ENCODE results near the gene CNTN3. TPM values are rescaled to one million over a fixed set of nuclear protein-coding genes. Genes with fewer than 3 reads are reported as not detected.

Gene CNTN3
- total RNA-seq, 1 experiment from 2014 or later, result not detected

GRCh38 chr3:74571118-74571517, 43.3 kb downstream of the CNTN3 start:
- no peak overlapping the region for H2AFZ ChIP-seq (ENCODE audit: low read depth, low read length, poor library complexity, severe bottlenecking)
- H3K9ac ChIP-seq (ENCODE audit: low read length), result no peak overlapping the region
- intact Hi-C loops (cut with micrococcal nuclease), result no loop called here
- H3K27ac ChIP-seq (ENCODE audit: low read depth, low read length), result no peak overlapping the region
- no peaks in the 10 kb centered on the region for H3K4me1 ChIP-seq (ENCODE audit: control insufficient read depth in 1 of 2, insufficient read depth in 2 of 2, low read length in 2 of 2)
- H3K9me2 ChIP-seq (ENCODE audit: insufficient read depth), result no peaks in the 10 kb centered on the region
- POLR2A ChIA-PET, result no interaction called here
- no peaks in the 10 kb centered on the region for H3K27me3 ChIP-seq (ENCODE audit: insufficient read depth, low read length)
- H3K4me2 ChIP-seq (ENCODE audit: low read length), result no peak overlapping the region
- ATAC-seq (no peak), DNase-seq (ENCODE audit: low read depth, low spot score) (no peak)
- BruUV-seq (replicated peaks), result no TSS peak
- RAD21 ChIA-PET (ENCODE audit: low non-redundant PET in 1 of 2, low total read pairs in 2 of 2, uncharacterized antibody in 2 of 2, unreplicated experiment in 2 of 2), result no interaction called here
- H3K9me3 ChIP-seq (ENCODE audit: control insufficient read depth in 1 of 2, insufficient read depth in 1 of 2, low read depth in 1 of 2, low read length in 2 of 2), result peaks cover 12 to 42% of the 10 kb centered on the region in 2 experiments; a peak in 2 of 4 replicates
- no peak for TF ChIP-seq EZH2 (IDR thresholded peaks at IDR 0.05)
- no peak for TF ChIP-seq SP1 (IDR thresholded peaks at IDR 0.05; ENCODE audit: low read depth)
- no peak for TF ChIP-seq CEBPB (IDR thresholded peaks at IDR 0.05; ENCODE audit: low read depth)
- no peak for TF ChIP-seq SRF (IDR thresholded peaks at IDR 0.05; ENCODE audit: low read depth)
- TF ChIP-seq ZNF274 (IDR thresholded peaks at IDR 0.05; ENCODE audit: low read depth, low read length), result no peak
- no peak overlapping the region for H3K4me3 ChIP-seq (replicated peaks in 1 of 2; ENCODE audit: low read depth in 1 of 2, low read length in 2 of 2)
- CTCF ChIA-PET, result no interaction called here
- H4K20me1 ChIP-seq (ENCODE audit: insufficient read depth), result no peaks in the 10 kb centered on the region
- no peaks in the 10 kb centered on the region for H3K79me2 ChIP-seq (ENCODE audit: insufficient read depth, low read length)
- no peaks in the 10 kb centered on the region for H3K36me3 ChIP-seq (ENCODE audit: control insufficient read depth in 1 of 2, insufficient read depth in 2 of 2, low read length in 2 of 2)
